Measurements from ENCODE around the gene CFAP43.
"Not testable (repeated sequence)": the region's sequence is repeated elsewhere in the genome, so short reads cannot be mapped to it uniquely, and the experiment has no call there.

The CFAP43 gene

GRCh38 chr10:104218751-104219150 is 13.4 kb downstream of the CFAP43 start:
- DNase-seq: no peak

- DNase-seq: no peak
Measured at GRCh38 chr10:104216631-104217030, 15.5 kb downstream of the CFAP43 start.

GRCh38 chr10:104209575-104210198 is 22.5 kb downstream of the CFAP43 start:
- peak; percentile 18 to 46 for DNase-seq

GRCh38 chr10:104208730-104209129 is 23.4 kb downstream of the CFAP43 start:
- DNase-seq: no peak

GRCh38 chr10:104202231-104202630 is 29.9 kb downstream of the CFAP43 start:
- DNase-seq: no peak

GRCh38 chr10:104201636-104202035 is 30.5 kb downstream of the CFAP43 start:
- DNase-seq: no peak

- no peak for DNase-seq
Measured at GRCh38 chr10:104199567-104199966, 32.6 kb downstream of the CFAP43 start.

- no peak for DNase-seq
Measured at GRCh38 chr10:104197364-104197763, 34.8 kb downstream of the CFAP43 start.

GRCh38 chr10:104195706-104196105 is 36.5 kb downstream of the CFAP43 start:
- DNase-seq: no peak

GRCh38 chr10:104193787-104194186 is 38.4 kb downstream of the CFAP43 start:
- no peak for DNase-seq

- no peak for DNase-seq
Measured at GRCh38 chr10:104190695-104191094, 41.5 kb downstream of the CFAP43 start.

GRCh38 chr10:104183682-104184081 is 48.5 kb downstream of the CFAP43 start:
- DNase-seq: no peak

GRCh38 chr10:104174136-104174535 is 58.0 kb downstream of the CFAP43 start:
- DNase-seq: not testable (repeated sequence)

- DNase-seq: peak in 1 of 2 donors; percentile 48
Measured at GRCh38 chr10:104170610-104171254, 61.4 kb downstream of the CFAP43 start.

- no peak for DNase-seq
Measured at GRCh38 chr10:104155591-104155990, 76.6 kb downstream of the CFAP43 start.

GRCh38 chr10:104151737-104152136 is 80.4 kb downstream of the CFAP43 start:
- no peak for DNase-seq

- DNase-seq: no peak
Measured at GRCh38 chr10:104150139-104150538, 82.0 kb downstream of the CFAP43 start.

- DNase-seq: no peak
Measured at GRCh38 chr10:104146882-104147281, 85.3 kb downstream of the CFAP43 start.

- no peak for DNase-seq
Measured at GRCh38 chr10:104144931-104145330, 87.2 kb downstream of the CFAP43 start.

GRCh38 chr10:104143829-104144228 is 88.3 kb downstream of the CFAP43 start:
- DNase-seq: no peak

- no peak for DNase-seq
Measured at GRCh38 chr10:104142081-104142480, 90.1 kb downstream of the CFAP43 start.

GRCh38 chr10:104139221-104139620 is 92.9 kb downstream of the CFAP43 start:
- DNase-seq: peak in 1 of 2 donors; percentile 7

GRCh38 chr10:104138131-104138530 is 94.0 kb downstream of the CFAP43 start:
- no peak for DNase-seq

- no peak for DNase-seq
Measured at GRCh38 chr10:104130041-104130440, 102.1 kb downstream of the CFAP43 start.

GRCh38 chr10:104128214-104128613 is 104.0 kb downstream of the CFAP43 start:
- no peak for DNase-seq

All from CD4-positive, alpha-beta T cell treated with Interleukin-1 beta for 1 hour (primary cell).